Measurements from ENCODE around the gene FANK1. TPM values are rescaled to one million over a fixed set of nuclear protein-coding genes. Genes with fewer than 3 reads are reported as not detected.

Gene FANK1
- polyA plus RNA-seq, 1 donor from 2014 or later: 3.1 TPM

DNA sequence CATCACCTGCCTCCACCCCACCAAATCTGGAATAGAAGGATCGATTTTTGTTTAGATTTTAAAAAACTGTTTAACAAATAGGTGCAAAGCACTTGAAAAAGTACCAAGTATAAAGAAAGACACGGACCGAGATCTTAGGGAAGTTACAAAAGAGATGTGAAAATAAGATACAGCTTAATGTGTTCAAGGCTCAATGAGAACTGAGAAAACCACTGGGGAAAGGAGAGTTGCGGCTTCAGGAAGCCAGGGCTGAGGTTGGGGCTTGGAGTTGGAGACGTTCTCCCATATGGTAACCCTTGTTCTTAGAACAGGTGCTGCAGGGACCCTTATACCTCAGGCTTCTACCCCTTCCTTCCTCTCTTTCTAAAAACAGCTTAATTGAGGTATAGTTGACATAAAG is 140.2 kb downstream of the FANK1 start:
- no peak for TF ChIP-seq SMC3 (conservative IDR thresholded peaks at IDR 0.05; ENCODE audit: poor library complexity)
- TF ChIP-seq TAF1 (IDR thresholded peaks at IDR 0.05; ENCODE audit: low read depth): no peak
- TF ChIP-seq, protein P1, sequence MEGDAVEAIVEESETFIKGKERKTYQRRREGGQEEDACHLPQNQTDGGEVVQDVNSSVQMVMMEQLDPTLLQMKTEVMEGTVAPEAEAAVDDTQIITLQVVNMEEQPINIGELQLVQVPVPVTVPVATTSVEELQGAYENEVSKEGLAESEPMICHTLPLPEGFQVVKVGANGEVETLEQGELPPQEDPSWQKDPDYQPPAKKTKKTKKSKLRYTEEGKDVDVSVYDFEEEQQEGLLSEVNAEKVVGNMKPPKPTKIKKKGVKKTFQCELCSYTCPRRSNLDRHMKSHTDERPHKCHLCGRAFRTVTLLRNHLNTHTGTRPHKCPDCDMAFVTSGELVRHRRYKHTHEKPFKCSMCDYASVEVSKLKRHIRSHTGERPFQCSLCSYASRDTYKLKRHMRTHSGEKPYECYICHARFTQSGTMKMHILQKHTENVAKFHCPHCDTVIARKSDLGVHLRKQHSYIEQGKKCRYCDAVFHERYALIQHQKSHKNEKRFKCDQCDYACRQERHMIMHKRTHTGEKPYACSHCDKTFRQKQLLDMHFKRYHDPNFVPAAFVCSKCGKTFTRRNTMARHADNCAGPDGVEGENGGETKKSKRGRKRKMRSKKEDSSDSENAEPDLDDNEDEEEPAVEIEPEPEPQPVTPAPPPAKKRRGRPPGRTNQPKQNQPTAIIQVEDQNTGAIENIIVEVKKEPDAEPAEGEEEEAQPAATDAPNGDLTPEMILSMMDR (IDR thresholded peaks at IDR 0.05; ENCODE audit: poor library complexity, severe bottlenecking): no peak
- no peak for TF ChIP-seq EZH2 (IDR thresholded peaks at IDR 0.05; ENCODE audit: borderline replicate concordance, insufficient read depth, low read length, poor library complexity, severe bottlenecking)
- TF ChIP-seq EP300 (conservative IDR thresholded peaks at IDR 0.05; ENCODE audit: poor library complexity, severe bottlenecking): no peak
- TF ChIP-seq, protein P2, sequence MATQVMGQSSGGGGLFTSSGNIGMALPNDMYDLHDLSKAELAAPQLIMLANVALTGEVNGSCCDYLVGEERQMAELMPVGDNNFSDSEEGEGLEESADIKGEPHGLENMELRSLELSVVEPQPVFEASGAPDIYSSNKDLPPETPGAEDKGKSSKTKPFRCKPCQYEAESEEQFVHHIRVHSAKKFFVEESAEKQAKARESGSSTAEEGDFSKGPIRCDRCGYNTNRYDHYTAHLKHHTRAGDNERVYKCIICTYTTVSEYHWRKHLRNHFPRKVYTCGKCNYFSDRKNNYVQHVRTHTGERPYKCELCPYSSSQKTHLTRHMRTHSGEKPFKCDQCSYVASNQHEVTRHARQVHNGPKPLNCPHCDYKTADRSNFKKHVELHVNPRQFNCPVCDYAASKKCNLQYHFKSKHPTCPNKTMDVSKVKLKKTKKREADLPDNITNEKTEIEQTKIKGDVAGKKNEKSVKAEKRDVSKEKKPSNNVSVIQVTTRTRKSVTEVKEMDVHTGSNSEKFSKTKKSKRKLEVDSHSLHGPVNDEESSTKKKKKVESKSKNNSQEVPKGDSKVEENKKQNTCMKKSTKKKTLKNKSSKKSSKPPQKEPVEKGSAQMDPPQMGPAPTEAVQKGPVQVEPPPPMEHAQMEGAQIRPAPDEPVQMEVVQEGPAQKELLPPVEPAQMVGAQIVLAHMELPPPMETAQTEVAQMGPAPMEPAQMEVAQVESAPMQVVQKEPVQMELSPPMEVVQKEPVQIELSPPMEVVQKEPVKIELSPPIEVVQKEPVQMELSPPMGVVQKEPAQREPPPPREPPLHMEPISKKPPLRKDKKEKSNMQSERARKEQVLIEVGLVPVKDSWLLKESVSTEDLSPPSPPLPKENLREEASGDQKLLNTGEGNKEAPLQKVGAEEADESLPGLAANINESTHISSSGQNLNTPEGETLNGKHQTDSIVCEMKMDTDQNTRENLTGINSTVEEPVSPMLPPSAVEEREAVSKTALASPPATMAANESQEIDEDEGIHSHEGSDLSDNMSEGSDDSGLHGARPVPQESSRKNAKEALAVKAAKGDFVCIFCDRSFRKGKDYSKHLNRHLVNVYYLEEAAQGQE (IDR thresholded peaks at IDR 0.05; ENCODE audit: borderline replicate concordance): no peak
- no peak for TF ChIP-seq RAD21 (conservative IDR thresholded peaks at IDR 0.05)
- TF ChIP-seq POLR2AphosphoS5 (IDR thresholded peaks at IDR 0.05): no peak
- Histone ChIP-seq H3K9me2 (ENCODE audit: insufficient read depth, low read length) (no peaks in the 10 kb centered on the region), H2AFZ (ENCODE audit: low read depth, low read length) (no peak overlapping the region), H3K27me3 (ENCODE audit: insufficient read depth, low read depth, low read length) (no peaks in the 10 kb centered on the region), H3K9ac (ENCODE audit: low read length) (no peak overlapping the region), H3K36me3 (ENCODE audit: insufficient read depth, low read length) (no peaks in the 10 kb centered on the region), H3K9me3 (ENCODE audit: low read length) (no peaks in the 10 kb centered on the region), H3F3A (ENCODE audit: insufficient read depth, low read length, poor library complexity, severe bottlenecking) (no peaks in the 10 kb centered on the region), H4K20me1 (ENCODE audit: insufficient read depth) (no peaks in the 10 kb centered on the region), H3K79me2 (replicated peaks; ENCODE audit: insufficient read depth, low read length) (no peaks in the 10 kb centered on the region), H3K4me3 (ENCODE audit: low read length) (no peak overlapping the region), H3K4me2 (ENCODE audit: low read length) (no peak overlapping the region), H3K27ac (ENCODE audit: low read length) (no peak overlapping the region)

DNA sequence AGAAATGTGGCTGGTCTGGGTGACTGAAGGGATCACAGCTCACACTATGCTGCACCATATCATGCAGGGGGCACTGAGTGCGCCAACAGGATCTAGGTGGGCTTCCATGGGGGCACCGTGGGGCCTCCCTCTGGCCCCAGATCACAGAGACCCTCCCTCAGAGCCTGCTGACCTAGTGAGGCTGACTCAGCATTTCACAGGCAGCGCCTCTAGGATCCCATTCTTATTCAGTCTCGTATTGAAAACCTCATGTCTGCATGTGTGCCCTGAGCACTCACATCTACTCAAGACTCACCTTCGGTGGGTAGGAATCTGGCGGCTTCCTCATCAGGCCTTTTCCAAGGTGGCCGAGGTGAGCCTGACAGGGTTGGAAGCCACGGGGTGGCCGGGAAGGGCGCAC is 141.6 kb downstream of the FANK1 start:
- TF ChIP-seq TAF1 (IDR thresholded peaks at IDR 0.05; ENCODE audit: low read depth) (no peak), RAD21 (conservative IDR thresholded peaks at IDR 0.05) (no peak), POLR2AphosphoS5 (IDR thresholded peaks at IDR 0.05) (no peak)
- TF ChIP-seq, protein P1 (IDR thresholded peaks at IDR 0.05; ENCODE audit: poor library complexity, severe bottlenecking): no peak
- no peaks in the 10 kb centered on the region for H3K9me3 ChIP-seq (ENCODE audit: low read length)
- no peaks in the 10 kb centered on the region for H3K9me2 ChIP-seq (ENCODE audit: insufficient read depth, low read length)
- no peak overlapping the region for H2AFZ ChIP-seq (ENCODE audit: low read depth, low read length)
- H3K36me3 ChIP-seq (ENCODE audit: insufficient read depth, low read length): no peaks in the 10 kb centered on the region
- no peak overlapping the region for H3K27ac ChIP-seq (ENCODE audit: low read length)
- H3K27me3 ChIP-seq (ENCODE audit: insufficient read depth, low read depth, low read length): no peaks in the 10 kb centered on the region
- no peak overlapping the region for H3K4me3 ChIP-seq (ENCODE audit: low read length)
- H3K79me2 ChIP-seq (replicated peaks; ENCODE audit: insufficient read depth, low read length): no peaks in the 10 kb centered on the region
- no peak overlapping the region for H3K4me2 ChIP-seq (ENCODE audit: low read length)
- no peaks in the 10 kb centered on the region for H4K20me1 ChIP-seq (ENCODE audit: insufficient read depth)
- no peaks in the 10 kb centered on the region for H3F3A ChIP-seq (ENCODE audit: insufficient read depth, low read length, poor library complexity, severe bottlenecking)
- H3K9ac ChIP-seq (ENCODE audit: low read length): no peak overlapping the region

Measured in neural cell (in vitro differentiated cells).